Muscle of leg (tissue), 11 donors: ENCODE data around the gene MYO6. TPM values are rescaled to one million over a fixed set of nuclear protein-coding genes. Genes with fewer than 3 reads are reported as not detected.
A peak's percentile ranks its signal among the peaks of the same experiment; 100 is the strongest.
"Not testable (repeated sequence)": the region's sequence is repeated elsewhere in the genome, so short reads cannot be mapped to it uniquely, and the experiment has no call there.

ENCODE experiments used
- DNase-seq: peaks from one replicate; pipeline ENCODE4 v3.0.0; 2013
- H3K27ac ChIP-seq: one replicate; pipeline ENCODE4 v1.5.1; 2013; ENCODE audit warnings: mild to moderate bottlenecking, low read length, control low read depth
- H3K27me3 ChIP-seq: one replicate; pipeline ENCODE4 v1.6.1; 2013; ENCODE audit warnings: low read length; ENCODE audit not compliant: control insufficient read depth, insufficient read depth
- H3K36me3 ChIP-seq: one replicate; pipeline ENCODE4 v1.6.1; 2013; ENCODE audit warnings: low read length; ENCODE audit not compliant: control insufficient read depth, insufficient read depth
- H3K4me1 ChIP-seq: one replicate; pipeline ENCODE4 v1.6.1; 2013; ENCODE audit warnings: low read length; ENCODE audit not compliant: control insufficient read depth, insufficient read depth
- H3K4me3 ChIP-seq: one replicate; pipeline ENCODE4 v1.5.1; 2013; ENCODE audit warnings: low read length, control low read depth
- H3K9me3 ChIP-seq: replicated peaks from 2 replicates; pipeline ENCODE4 v1.6.1; 2013; ENCODE audit warnings: low read depth, low read length; ENCODE audit not compliant: control insufficient read depth
- WGBS: methylation state at CpG from one replicate; pipeline ENCODE4 v1.1.5; 2013; ENCODE audit warnings: missing lambda C conversion rate; ENCODE audit not compliant: insufficient coverage; 5-methylcytosine and 5-hydroxymethylcytosine counted together
- polyA plus RNA-seq, 8 donors: library from polyadenylated mRNA; unstranded; fragments of 120-200 nt; gene quantifications; one replicate each; pipeline versions ENCODE4 v1.2.1 to v1.2.3, GENCODE V29; 2013; ENCODE audit warnings: inconsistent platforms in 1 of 8, low replicate concordance in 1 of 8; ENCODE audit not compliant: insufficient read length in 8 of 8, insufficient read depth in 1 of 8
- total RNA-seq: library from RNA; stranded (reverse); fragments of 120-200 nt; gene quantifications from one replicate; pipeline ENCODE4 v1.2.4, GENCODE V29; 2013

Gene MYO6
- total and polyA plus RNA-seq, 9 donors, result 4.0 to 10.1 (median 6.3) TPM

DNA sequence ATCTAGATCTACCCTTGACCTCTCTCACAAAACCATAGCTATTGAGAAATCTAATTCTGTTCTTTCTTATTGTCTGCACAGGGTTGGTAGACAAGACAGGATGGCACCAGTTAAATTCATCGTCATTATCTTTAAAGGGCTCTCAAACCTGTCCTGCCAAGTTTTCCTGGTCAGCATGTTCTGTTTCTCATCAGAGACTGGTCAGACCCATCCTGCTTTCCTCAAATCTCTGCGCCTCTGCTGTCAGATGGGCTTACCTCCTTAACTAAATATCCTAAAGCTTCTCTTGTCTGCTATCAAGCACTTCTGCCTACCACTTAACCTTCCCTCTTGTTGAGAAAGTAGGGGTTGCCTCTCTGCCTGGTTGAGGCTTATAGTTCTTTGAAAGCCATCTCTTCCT lies 125.2 kb downstream of the MYO6 start:
- H3K27me3 ChIP-seq, result no peaks in the 10 kb centered on the region
- H3K36me3 ChIP-seq, result peaks cover 2% of the 10 kb centered on the region
- no peaks in the 10 kb centered on the region for H3K4me1 ChIP-seq
- H3K27ac ChIP-seq, result no peak overlapping the region
- 87% methylated on average over 2 of the region's 2 CpGs for WGBS
- no peak overlapping the region for H3K4me3 ChIP-seq
- H3K9me3 ChIP-seq, result no peaks in the 10 kb centered on the region
- no peak for DNase-seq

DNA sequence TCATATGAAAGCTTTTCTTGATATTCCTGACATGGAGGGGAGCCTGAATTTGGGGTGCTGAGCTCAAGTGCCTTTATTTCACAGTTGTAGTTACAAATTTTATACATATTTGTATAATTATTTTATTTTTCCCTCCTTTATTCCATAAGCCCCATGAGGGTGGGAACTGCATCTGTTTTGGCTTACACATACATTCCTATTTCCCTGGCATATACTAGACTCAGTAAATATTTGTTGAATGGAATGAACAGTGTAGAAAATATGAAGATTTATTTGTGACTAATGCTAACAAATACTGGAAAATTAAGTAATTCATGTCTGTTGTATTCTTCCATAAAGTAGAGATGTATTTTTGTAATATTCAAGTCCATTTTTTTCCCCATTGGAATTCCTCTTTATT lies 127.1 kb downstream of the MYO6 start:
- Histone ChIP-seq H3K27me3 (no peaks in the 10 kb centered on the region), H3K9me3 (no peaks in the 10 kb centered on the region), H3K27ac (no peak overlapping the region), H3K36me3 (peaks cover 2% of the 10 kb centered on the region), H3K4me1 (no peaks in the 10 kb centered on the region), H3K4me3 (no peak overlapping the region)
- peak; percentile 2 for DNase-seq

DNA sequence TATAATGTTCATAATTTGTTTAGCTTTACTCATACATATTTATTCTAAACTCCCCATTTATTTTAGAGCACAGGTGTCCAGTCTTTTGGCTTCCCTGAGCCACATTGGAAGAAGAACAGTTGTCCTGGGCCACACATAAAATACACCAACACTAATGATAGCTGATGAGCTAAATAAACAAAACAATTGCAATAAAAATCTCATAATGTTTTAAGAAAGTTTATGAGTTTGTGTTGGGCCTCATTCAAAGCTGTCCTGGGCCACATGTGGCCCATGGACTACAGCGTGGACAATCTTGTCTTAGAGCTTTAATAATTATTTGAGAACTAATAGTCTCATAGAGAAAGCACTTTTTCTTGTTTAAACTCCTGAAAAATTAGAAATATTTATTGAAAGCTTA lies 131.3 kb downstream of the MYO6 start:
- no peaks in the 10 kb centered on the region for H3K4me1 ChIP-seq
- H3K27ac ChIP-seq, result no peak overlapping the region
- H3K9me3 ChIP-seq, result no peaks in the 10 kb centered on the region
- no CpG with 5 or more reads among the region's 1 CpG for WGBS
- DNase-seq, result no peak
- no peak overlapping the region for H3K4me3 ChIP-seq
- H3K27me3 ChIP-seq, result no peaks in the 10 kb centered on the region
- H3K36me3 ChIP-seq, result no peaks in the 10 kb centered on the region

DNA sequence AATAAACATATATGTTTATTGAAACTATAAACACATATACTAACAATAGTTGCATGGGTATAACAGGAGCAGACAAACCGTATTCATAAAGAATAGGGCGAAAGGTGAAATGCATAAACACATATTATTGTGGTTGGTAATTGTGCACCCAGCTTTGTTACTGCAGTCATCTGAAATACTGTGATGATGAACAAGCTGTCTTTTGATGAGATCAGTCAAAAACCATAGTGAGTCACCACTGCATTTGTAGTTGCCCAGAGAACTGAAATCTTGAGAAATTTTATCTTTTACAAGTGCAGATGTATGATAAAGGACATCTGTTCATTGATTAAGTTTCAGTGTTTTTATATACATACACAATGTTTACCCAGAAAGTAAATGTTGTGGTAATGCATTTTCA lies 133.7 kb downstream of the MYO6 start:
- Histone ChIP-seq H3K27me3 (no peaks in the 10 kb centered on the region), H3K4me3 (no peak overlapping the region), H3K36me3 (no peaks in the 10 kb centered on the region), H3K4me1 (no peaks in the 10 kb centered on the region), H3K27ac (no peak overlapping the region), H3K9me3 (no peaks in the 10 kb centered on the region)
- no peak for DNase-seq
- WGBS, result no CpG with 5 or more reads among the region's 2 CpGs

DNA sequence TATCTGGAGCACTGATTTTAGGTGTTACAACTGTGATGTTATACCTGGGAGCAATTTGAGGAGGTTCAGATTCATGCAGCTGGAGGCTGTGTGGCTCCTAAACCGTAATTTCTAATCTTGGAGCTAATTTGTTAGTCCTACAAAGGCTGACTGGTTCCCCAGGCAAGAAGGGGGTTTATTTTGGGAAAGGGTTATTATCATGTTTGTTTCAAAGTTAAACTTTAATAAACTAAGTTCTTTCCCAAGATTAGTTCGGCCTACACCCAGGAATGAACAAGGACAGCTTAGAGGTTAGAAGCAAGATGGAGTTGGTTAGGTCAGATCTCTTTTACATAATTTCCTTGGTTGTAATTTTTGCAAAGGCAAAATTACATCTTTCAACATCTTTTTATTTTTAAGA lies 135.8 kb downstream of the MYO6 start:
- WGBS, result 89% methylated on average over 1 of the region's 2 CpGs
- Histone ChIP-seq H3K36me3 (no peaks in the 10 kb centered on the region), H3K9me3 (no peaks in the 10 kb centered on the region), H3K27me3 (no peaks in the 10 kb centered on the region), H3K27ac (no peak overlapping the region), H3K4me3 (no peak overlapping the region), H3K4me1 (no peaks in the 10 kb centered on the region)
- no peak for DNase-seq

DNA sequence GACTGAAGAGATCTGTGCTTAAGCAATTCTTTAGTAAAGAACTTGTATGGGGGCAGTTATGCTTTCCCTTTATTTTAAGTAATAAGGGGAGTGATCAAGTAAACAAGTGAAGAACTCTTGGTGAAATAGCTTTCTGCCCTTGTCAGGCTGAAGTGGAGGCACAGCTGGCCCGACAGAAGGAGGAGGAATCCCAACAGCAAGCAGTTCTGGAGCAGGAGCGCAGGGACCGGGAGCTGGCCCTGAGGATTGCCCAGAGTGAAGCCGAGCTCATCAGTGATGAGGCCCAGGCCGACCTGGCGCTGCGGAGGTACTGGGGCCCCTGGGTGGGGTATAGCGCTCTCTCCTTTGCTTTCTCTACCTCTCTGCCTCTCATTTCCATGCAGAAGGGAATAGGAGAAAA lies 143.3 kb downstream of the MYO6 start:
- no peaks in the 10 kb centered on the region for H3K27me3 ChIP-seq
- 89% methylated on average over 3 of the region's 8 CpGs for WGBS
- H3K27ac ChIP-seq, result no peak overlapping the region
- DNase-seq, result no peak
- no peaks in the 10 kb centered on the region for H3K9me3 ChIP-seq
- no peaks in the 10 kb centered on the region for H3K4me1 ChIP-seq
- no peak overlapping the region for H3K4me3 ChIP-seq
- H3K36me3 ChIP-seq, result no peaks in the 10 kb centered on the region

DNA sequence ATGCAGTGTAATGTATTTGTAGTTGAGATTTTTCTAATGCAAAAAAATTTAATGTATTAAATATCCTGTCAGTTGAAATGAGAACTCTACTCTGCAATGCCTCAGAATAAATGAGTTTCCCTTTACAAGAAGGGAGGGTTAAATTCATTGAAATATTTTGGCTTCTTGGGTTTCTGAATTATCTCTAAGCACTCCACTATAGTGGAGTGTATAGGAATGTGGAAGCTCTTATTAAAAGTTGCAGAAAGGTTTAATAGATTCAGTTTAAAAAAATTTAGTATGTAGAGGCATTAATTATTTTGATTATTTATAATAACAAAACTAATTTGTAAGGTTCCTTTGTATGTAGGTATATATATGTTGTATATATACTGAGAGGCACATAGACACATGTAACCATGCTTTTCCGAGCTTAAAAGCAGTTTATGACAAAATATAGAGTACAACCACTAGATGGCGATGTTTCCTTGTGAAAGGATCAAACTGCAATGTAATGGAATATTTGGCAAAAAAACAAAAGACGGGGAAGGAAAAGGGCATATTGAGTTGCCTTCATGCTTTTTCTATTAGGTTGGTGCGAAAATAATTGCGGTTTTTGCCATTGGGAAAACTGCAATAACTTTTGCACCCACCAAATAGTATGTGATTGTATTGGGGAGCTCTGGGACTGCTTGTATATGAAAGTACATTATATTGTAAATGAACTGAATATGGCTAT lies 144.2 kb downstream of the MYO6 start:
- no peak overlapping the region for H3K4me3 ChIP-seq
- no peaks in the 10 kb centered on the region for H3K9me3 ChIP-seq
- no peaks in the 10 kb centered on the region for H3K36me3 ChIP-seq
- DNase-seq, result peak; percentile 87
- H3K4me1 ChIP-seq, result no peaks in the 10 kb centered on the region
- 0% methylated on average over 1 of the region's 5 CpGs for WGBS
- no peak overlapping the region for H3K27ac ChIP-seq
- no peaks in the 10 kb centered on the region for H3K27me3 ChIP-seq

DNA sequence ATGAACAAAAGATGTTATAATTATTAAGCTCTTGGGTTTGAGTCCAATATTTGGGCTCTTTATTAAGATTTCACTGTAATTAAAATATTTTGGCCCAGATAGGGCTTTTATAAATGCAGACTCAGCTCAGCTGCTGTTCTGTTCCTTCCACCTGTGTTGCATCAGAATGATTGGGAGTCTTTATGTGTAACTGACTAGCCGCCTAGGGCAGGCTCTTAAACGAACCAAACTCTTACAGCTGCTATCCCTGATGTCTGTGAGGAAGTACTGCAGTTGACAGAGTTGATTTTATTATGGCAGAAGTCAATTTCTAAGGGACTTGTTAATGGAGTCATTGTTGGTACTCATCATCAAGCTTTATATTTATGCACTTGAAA lies 144.7 kb downstream of the MYO6 start:
- Histone ChIP-seq H3K27ac (no peak overlapping the region), H3K27me3 (no peaks in the 10 kb centered on the region), H3K36me3 (no peaks in the 10 kb centered on the region), H3K4me1 (no peaks in the 10 kb centered on the region), H3K9me3 (no peaks in the 10 kb centered on the region), H3K4me3 (no peak overlapping the region)
- DNase-seq, result peak; percentile 5
- WGBS, result 55% methylated on average over 2 of the region's 2 CpGs

DNA sequence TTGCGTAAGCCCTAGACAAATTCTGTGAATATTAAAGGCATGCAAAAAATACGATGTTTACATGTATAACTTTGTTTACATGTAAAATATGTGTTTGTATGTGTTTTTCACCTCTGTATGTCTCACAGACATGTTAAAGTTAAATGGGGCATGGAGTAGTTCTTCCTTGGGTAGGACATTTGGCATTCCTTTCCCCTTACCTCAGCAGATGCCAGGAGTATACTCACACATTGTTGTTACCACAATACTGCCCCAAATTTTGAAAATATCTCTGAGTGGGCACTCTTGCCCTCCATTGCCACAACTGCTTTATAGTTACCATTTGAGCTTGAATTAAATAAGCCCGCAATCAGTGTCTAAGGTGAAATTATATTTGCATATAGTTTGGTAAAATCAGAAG lies 147.5 kb downstream of the MYO6 start:
- no CpG with 5 or more reads among the region's 3 CpGs for WGBS
- no peak overlapping the region for H3K27ac ChIP-seq

DNA sequence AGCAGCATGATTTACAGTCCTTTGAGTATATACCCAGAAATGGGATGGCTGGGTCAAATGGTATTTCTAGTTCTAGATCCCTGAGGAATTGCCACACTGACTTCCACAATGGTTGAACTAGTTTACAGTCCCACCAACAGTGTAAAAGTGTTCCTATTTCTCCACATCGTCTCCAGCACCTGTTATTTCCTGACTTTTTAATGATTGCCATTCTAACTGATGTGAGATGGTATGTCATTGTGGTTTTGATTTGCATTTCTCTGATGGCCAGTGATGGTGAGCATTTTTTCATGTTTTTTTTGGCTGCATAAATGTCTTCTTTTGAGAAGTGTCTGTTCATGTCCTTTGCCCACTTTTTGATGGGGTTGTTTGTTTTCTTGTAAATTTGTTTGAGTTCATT lies 151.2 kb downstream of the MYO6 start:
- H3K36me3 ChIP-seq, H3K9me3 ChIP-seq, H3K27ac ChIP-seq, H3K4me1 ChIP-seq, H3K27me3 ChIP-seq, H3K4me3 ChIP-seq, DNase-seq: not testable (repeated sequence)
- no CpG with 5 or more reads among the region's 1 CpG for WGBS

More for the DNA sequence above, 147.5 kb downstream of the MYO6 start:
- Histone ChIP-seq H3K9me3 (no peaks in the 10 kb centered on the region), H3K27me3 (no peaks in the 10 kb centered on the region), H3K4me1 (no peaks in the 10 kb centered on the region), H3K4me3 (no peak overlapping the region), H3K36me3 (no peaks in the 10 kb centered on the region)
- no peak for DNase-seq

DNA sequence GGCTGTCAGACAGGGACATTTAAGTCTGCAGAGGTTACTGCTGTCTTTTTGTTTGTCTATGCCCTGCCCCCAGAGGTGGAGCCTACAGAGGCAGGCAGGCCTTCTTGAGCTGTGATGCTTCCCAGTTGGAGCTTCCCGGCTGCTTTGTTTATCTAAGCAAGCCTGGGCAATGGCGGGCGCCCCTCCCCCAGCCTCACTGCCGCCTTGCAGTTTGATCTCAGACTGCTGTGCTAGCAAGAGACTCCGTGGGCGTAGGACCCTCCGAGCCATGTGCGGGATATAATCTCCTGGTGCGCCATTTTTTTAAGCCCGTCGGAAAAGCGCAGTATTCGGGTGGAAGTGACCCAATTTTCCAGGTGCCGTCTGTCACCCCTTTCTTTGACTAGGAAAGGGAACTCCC lies 156.1 kb downstream of the MYO6 start:
- 92% methylated on average over 11 of the region's 14 CpGs for WGBS
- H3K27ac ChIP-seq, H3K4me1 ChIP-seq, H3K27me3 ChIP-seq, H3K9me3 ChIP-seq, H3K36me3 ChIP-seq, DNase-seq, H3K4me3 ChIP-seq: not testable (repeated sequence)
